Smooth muscle cell (in vitro differentiated cells): ENCODE measurements around the gene ATP6V1B1. TPM values are rescaled to one million over a fixed set of nuclear protein-coding genes. Genes with fewer than 3 reads are reported as not detected.

Source experiments
- DNase-seq: peaks from one replicate; lab custom pipeline; 2025; ENCODE audit not compliant: unreplicated experiment; lab: John Stamatoyannopoulos, UW
- H2AFZ ChIP-seq: fragments of 200-600 bp; sonication (generic); 2 replicates; pipeline ENCODE4 v1.6.0; 2016; ENCODE audit warnings: antibody characterized with exemption, low read depth, mild to moderate bottlenecking
- H3F3A ChIP-seq: fragments of 200-600 bp; sonication (generic); 2 replicates; pipeline ENCODE4 v1.6.0; 2017; ENCODE audit warnings: antibody characterized with exemption, low read depth
- H3K27ac ChIP-seq: fragments of 200-600 bp; sonication (generic); 2 replicates; pipeline ENCODE4 v1.5.1; 2016; ENCODE audit warnings: low read depth, mild to moderate bottlenecking
- H3K27me3 ChIP-seq: fragments of 200-600 bp; sonication (generic); 2 replicates; pipeline ENCODE4 v1.6.1; 2016; ENCODE audit warnings: low read depth, mild to moderate bottlenecking
- H3K36me3 ChIP-seq: fragments of 200-600 bp; sonication (generic); 2 replicates; pipeline ENCODE4 v1.5.1; 2016; ENCODE audit warnings: low read depth
- H3K4me1 ChIP-seq: fragments of 200-600 bp; sonication (generic); 2 replicates; pipeline ENCODE4 v1.5.1; 2016; ENCODE audit warnings: low read depth
- H3K4me2 ChIP-seq: fragments of 200-600 bp; sonication (generic); 2 replicates; pipeline ENCODE4 v1.6.0; 2016; ENCODE audit warnings: mild to moderate bottlenecking
- H3K4me3 ChIP-seq: fragments of 200-600 bp; sonication (generic); 2 replicates; pipeline ENCODE4 v1.5.1; 2016; ENCODE audit warnings: mild to moderate bottlenecking
- H3K79me2 ChIP-seq: fragments of 200-600 bp; sonication (generic); 2 replicates; pipeline ENCODE4 v1.6.0; 2016; ENCODE audit warnings: low read depth, mild to moderate bottlenecking
- H3K9ac ChIP-seq: fragments of 200-600 bp; sonication (generic); 2 replicates; pipeline ENCODE4 v1.6.0; 2016; ENCODE audit warnings: low read depth
- H3K9me3 ChIP-seq: fragments of 200-600 bp; sonication (generic); replicated peaks from 2 replicates; pipeline ENCODE4 v1.5.1; 2016; ENCODE audit warnings: low read depth
- H4K20me1 ChIP-seq: fragments of 200-600 bp; sonication (generic); 2 replicates; pipeline ENCODE4 v1.6.0; 2016; ENCODE audit warnings: low read depth
- WGBS: methylation state at CpG from one replicate; pipeline ENCODE4 v1.1.7; 2016; ENCODE audit warnings: low lambda C conversion rate; 5-methylcytosine and 5-hydroxymethylcytosine counted together
- polyA plus RNA-seq: library from polyadenylated mRNA; unstranded; fragments of >200 nt; fragmentation: Nextera tagmentation; extraction: Ambion mirVana; gene quantifications from 2 replicates; pipeline ENCODE4 v1.2.1, GENCODE V29; 2016
- total RNA-seq: library from RNA; depleted of rRNA; stranded (reverse); fragments of >200 nt; gene quantifications from 2 replicates; pipeline ENCODE4 v1.2.3, GENCODE V29; 2014
- TF ChIP-seq, protein P1 (sequence below): fragments of 200-600 bp; sonication (generic); IDR thresholded peaks from 2 replicates; pipeline ENCODE4 v1.5.1; 2017; ENCODE audit warnings: borderline replicate concordance, mild to moderate bottlenecking, antibody characterized with exemption; ENCODE audit not compliant: insufficient read depth, poor library complexity, severe bottlenecking

Gene ATP6V1B1
- total and polyA plus RNA-seq, 2 experiments from 2014 or later = 0.59 TPM; not detected in 1

DNA sequence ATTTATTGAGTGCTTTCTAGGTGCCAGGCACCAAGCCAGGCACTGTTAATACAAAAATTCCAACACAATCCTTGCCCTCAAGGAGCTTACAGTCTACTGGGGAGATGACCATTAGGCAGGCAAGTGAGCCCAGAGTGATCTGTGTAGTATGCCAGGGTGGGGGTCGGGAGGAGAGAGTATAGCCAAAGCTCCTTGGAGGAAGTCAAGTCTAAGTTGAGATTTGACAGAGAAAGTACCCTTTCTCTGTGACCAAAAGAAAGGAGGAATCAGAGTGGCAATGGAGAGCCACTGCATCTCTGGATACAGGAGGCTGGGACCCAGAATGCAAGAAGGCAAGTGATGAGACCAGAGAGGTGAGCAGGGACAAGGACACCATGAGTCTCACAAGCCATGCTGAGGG lies 50.3 kb downstream of the ATP6V1B1 start:
- TF ChIP-seq, protein P1, sequence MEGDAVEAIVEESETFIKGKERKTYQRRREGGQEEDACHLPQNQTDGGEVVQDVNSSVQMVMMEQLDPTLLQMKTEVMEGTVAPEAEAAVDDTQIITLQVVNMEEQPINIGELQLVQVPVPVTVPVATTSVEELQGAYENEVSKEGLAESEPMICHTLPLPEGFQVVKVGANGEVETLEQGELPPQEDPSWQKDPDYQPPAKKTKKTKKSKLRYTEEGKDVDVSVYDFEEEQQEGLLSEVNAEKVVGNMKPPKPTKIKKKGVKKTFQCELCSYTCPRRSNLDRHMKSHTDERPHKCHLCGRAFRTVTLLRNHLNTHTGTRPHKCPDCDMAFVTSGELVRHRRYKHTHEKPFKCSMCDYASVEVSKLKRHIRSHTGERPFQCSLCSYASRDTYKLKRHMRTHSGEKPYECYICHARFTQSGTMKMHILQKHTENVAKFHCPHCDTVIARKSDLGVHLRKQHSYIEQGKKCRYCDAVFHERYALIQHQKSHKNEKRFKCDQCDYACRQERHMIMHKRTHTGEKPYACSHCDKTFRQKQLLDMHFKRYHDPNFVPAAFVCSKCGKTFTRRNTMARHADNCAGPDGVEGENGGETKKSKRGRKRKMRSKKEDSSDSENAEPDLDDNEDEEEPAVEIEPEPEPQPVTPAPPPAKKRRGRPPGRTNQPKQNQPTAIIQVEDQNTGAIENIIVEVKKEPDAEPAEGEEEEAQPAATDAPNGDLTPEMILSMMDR = no peak
- Histone ChIP-seq H2AFZ (no peak overlapping the region), H3K36me3 (no peaks in the 10 kb centered on the region), H3K27me3 (no peaks in the 10 kb centered on the region), H3K4me2 (no peak overlapping the region), H3K4me1 (no peaks in the 10 kb centered on the region), H3K9ac (no peak overlapping the region), H3K4me3 (no peak overlapping the region), H4K20me1 (peaks cover 31% of the 10 kb centered on the region), H3K9me3 (no peaks in the 10 kb centered on the region), H3K27ac (no peak overlapping the region), H3K79me2 (no peaks in the 10 kb centered on the region), H3F3A (no peaks in the 10 kb centered on the region)
- 91% methylated on average over 1 of the region's 1 CpG for WGBS
- no peak for DNase-seq

DNA sequence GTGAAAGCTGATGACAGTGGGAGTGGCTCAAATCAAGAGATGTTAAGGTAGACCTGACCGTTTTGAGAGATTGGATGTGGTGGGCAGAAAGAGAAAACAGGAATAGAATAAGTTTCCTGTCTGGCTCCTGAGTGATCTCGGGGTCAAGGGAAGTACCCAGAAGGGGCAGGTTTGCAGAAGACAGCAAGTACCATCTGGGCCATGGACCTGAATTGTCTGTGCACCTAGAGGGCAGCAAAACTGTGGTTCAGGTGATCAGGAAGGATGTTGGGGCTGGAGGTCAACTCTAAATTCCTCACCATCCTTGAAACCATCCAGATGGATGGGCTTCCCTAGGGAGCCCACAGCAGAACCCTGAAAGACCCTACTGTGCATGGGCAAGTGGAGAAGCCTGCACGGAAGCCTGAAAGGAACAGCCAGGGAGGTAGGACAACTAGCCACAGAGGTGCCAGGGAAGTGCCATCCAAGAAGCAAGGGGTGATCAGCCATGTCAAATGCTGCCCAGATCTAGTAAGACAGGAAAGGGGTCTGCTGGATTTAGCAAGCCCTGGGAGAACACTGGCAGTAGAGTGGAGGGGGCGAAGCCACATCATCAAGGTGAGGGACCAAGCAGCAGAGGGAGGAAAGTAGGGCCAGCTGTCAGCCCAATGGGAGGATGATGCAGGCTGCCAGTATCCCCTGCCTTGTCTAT lies 50.9 kb downstream of the ATP6V1B1 start:
- 96% methylated on average over 4 of the region's 4 CpGs for WGBS
- Histone ChIP-seq H3K27me3 (no peaks in the 10 kb centered on the region), H3K4me3 (no peak overlapping the region), H2AFZ (no peak overlapping the region), H3K36me3 (no peaks in the 10 kb centered on the region), H3K27ac (no peak overlapping the region), H3K79me2 (no peaks in the 10 kb centered on the region), H3K4me2 (no peak overlapping the region), H4K20me1 (peaks cover 34% of the 10 kb centered on the region), H3K4me1 (no peaks in the 10 kb centered on the region), H3K9ac (no peak overlapping the region), H3K9me3 (no peaks in the 10 kb centered on the region), H3F3A (no peaks in the 10 kb centered on the region)
- TF ChIP-seq, protein P1 = no peak
- no peak for DNase-seq

DNA sequence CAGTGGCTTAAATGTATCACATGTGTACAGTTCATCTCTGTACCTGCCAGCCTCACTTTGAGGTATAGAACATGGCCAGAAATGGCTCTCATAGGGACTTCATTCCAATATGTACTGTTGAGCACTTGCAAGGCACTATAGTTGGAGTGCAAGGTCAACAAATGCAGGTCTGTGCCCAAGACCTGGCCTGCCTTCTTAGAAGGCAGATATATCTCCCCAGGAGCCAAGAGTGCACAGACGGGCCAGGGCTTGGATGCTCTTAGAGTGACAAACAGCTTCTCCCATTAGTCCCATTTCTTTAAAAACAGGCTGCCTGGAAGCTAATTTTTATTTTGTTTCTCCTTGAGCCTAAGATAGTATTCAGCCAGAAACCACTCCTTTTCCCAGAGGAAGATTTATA lies 51.7 kb downstream of the ATP6V1B1 start:
- no peak overlapping the region for H2AFZ ChIP-seq
- no peak overlapping the region for H3K4me2 ChIP-seq
- no peak for DNase-seq
- no peaks in the 10 kb centered on the region for H3K4me1 ChIP-seq
- peaks cover 34% of the 10 kb centered on the region for H4K20me1 ChIP-seq
- no peak overlapping the region for H3K4me3 ChIP-seq
- TF ChIP-seq, protein P1 = no peak
- no peaks in the 10 kb centered on the region for H3K36me3 ChIP-seq
- H3K9ac ChIP-seq = no peak overlapping the region
- peaks cover 2% of the 10 kb centered on the region for H3K79me2 ChIP-seq
- H3K27me3 ChIP-seq = no peaks in the 10 kb centered on the region
- H3K27ac ChIP-seq = no peak overlapping the region
- H3F3A ChIP-seq = no peaks in the 10 kb centered on the region
- no peaks in the 10 kb centered on the region for H3K9me3 ChIP-seq
- WGBS = 93% methylated on average over 1 of the region's 1 CpG

DNA sequence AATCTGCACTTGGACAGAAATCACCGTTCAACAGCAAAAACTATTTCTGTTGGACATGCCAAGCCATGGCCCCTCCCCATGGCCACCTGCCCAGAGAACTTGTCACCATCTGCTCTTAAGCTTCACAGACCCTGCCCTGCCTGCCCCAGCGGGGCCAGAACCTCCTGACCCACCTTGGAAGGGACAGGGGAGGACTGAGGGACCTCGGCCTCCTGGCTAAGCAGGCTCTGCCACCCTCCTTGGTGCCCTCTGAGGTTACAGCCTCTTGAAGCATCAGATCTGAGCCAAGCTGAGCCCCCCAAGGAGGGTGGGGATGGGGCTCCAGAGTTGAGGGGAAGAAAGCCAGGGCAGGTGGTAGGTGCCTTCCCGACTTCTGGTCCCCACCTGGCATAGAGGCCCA lies 52.5 kb downstream of the ATP6V1B1 start:
- 95% methylated on average over 4 of the region's 4 CpGs for WGBS
- H3K27me3 ChIP-seq = no peaks in the 10 kb centered on the region
- H2AFZ ChIP-seq = no peak overlapping the region
- no peak overlapping the region for H3K27ac ChIP-seq
- H4K20me1 ChIP-seq = peaks cover 40% of the 10 kb centered on the region
- H3F3A ChIP-seq = no peaks in the 10 kb centered on the region
- no peaks in the 10 kb centered on the region for H3K9me3 ChIP-seq
- H3K79me2 ChIP-seq = peaks cover 10% of the 10 kb centered on the region
- H3K9ac ChIP-seq = no peak overlapping the region
- H3K4me1 ChIP-seq = peaks cover 3% of the 10 kb centered on the region
- H3K36me3 ChIP-seq = no peaks in the 10 kb centered on the region
- no peak overlapping the region for H3K4me2 ChIP-seq
- TF ChIP-seq, protein P1 = no peak
- H3K4me3 ChIP-seq = no peak overlapping the region
- no peak for DNase-seq
